ENCODE data around the gene INKA1. TPM values are rescaled to one million over a fixed set of nuclear protein-coding genes. Genes with fewer than 3 reads are reported as not detected.
A peak's percentile ranks its signal among the peaks of the same experiment; 100 is the strongest.

INKA1 gene
- total RNA-seq, 1 donor from 2014 or later = 5.2 TPM

DNA sequence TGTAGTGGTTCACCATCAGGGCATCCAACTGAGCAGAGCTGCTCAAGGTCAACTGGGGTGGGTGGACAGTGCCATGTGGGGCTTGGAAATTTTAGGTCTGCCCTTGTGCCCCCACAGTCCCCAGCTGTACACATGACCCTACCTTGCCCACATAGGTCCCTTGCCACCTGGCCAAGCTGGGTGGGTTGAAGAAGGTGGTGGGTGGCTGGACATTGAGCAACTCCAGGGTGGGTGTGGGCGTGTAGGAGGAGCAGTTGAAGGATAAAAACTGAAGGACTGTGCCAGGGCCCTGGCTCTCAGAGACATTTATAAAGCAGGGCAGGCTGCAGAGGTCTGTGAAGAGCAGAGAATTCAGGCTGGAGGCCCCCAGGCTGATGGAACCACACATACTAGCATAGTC is 4.0 kb upstream of the INKA1 start:
- no peak overlapping the region for H3K4me3 Mint-ChIP-seq (ENCODE audit: unreplicated experiment)
- no peak for DNase-seq (ENCODE audit: extremely low spot score, unreplicated experiment)
- H3K27ac Mint-ChIP-seq (ENCODE audit: unreplicated experiment) = peak overlapping the region; percentile 34

GRCh38 chr3:49799761-49800160 is 3.3 kb upstream of the INKA1 start, which contains the start of gene CDHR4:
Gene CDHR4 (minus strand): TSS chr3:49799873. CDS start chr3:49799812, 61 bp downstream.
- Mint-ChIP-seq H3K4me3 (ENCODE audit: unreplicated experiment) (no peak within 1 kb of the TSS), H3K27me3 (ENCODE audit: unreplicated experiment) (peaks cover 8% of the 10 kb centered on the region), H3K36me3 (ENCODE audit: unreplicated experiment) (no peaks in the 10 kb centered on the region), H3K27ac (ENCODE audit: unreplicated experiment) (peak within 1 kb of the TSS; percentile 34), H3K4me1 (ENCODE audit: unreplicated experiment) (peaks cover 23% of the 10 kb centered on the region), H3K9me3 (ENCODE audit: unreplicated experiment) (no peaks in the 10 kb centered on the region)
- no peak for DNase-seq (ENCODE audit: extremely low spot score, unreplicated experiment)
- TF ChIP-seq CTCF (IDR thresholded peaks at IDR 0.05) = no peak

More for the DNA sequence above, 4.0 kb upstream of the INKA1 start:
- no peaks in the 10 kb centered on the region for H3K36me3 Mint-ChIP-seq (ENCODE audit: unreplicated experiment)
- TF ChIP-seq CTCF (IDR thresholded peaks at IDR 0.05) = no peak
- peaks cover 8% of the 10 kb centered on the region for H3K27me3 Mint-ChIP-seq (ENCODE audit: unreplicated experiment)
- H3K9me3 Mint-ChIP-seq (ENCODE audit: unreplicated experiment) = no peaks in the 10 kb centered on the region
- peaks cover 17% of the 10 kb centered on the region for H3K4me1 Mint-ChIP-seq (ENCODE audit: unreplicated experiment)

GRCh38 chr3:49801160-49801559 is 1.9 kb upstream of the INKA1 start:
- no peaks in the 10 kb centered on the region for H3K36me3 Mint-ChIP-seq (ENCODE audit: unreplicated experiment)
- no peaks in the 10 kb centered on the region for H3K9me3 Mint-ChIP-seq (ENCODE audit: unreplicated experiment)
- DNase-seq (ENCODE audit: extremely low spot score, unreplicated experiment) = no peak
- H3K27me3 Mint-ChIP-seq (ENCODE audit: unreplicated experiment) = peaks cover 8% of the 10 kb centered on the region
- no peak overlapping the region for H3K27ac Mint-ChIP-seq (ENCODE audit: unreplicated experiment)
- TF ChIP-seq CTCF (IDR thresholded peaks at IDR 0.05) = no peak
- peaks cover 36% of the 10 kb centered on the region for H3K4me1 Mint-ChIP-seq (ENCODE audit: unreplicated experiment)
- H3K4me3 Mint-ChIP-seq (ENCODE audit: unreplicated experiment) = no peak overlapping the region

- DNase-seq (ENCODE audit: extremely low spot score, unreplicated experiment) = no peak
- H3K4me3 Mint-ChIP-seq (ENCODE audit: unreplicated experiment) = peak overlapping the region; percentile 86
- TF ChIP-seq CTCF (IDR thresholded peaks at IDR 0.05) = no peak
- H3K27ac Mint-ChIP-seq (ENCODE audit: unreplicated experiment) = peak overlapping the region; percentile 54
- peaks cover 54% of the 10 kb centered on the region for H3K4me1 Mint-ChIP-seq (ENCODE audit: unreplicated experiment)
- peaks cover 8% of the 10 kb centered on the region for H3K27me3 Mint-ChIP-seq (ENCODE audit: unreplicated experiment)
- no peaks in the 10 kb centered on the region for H3K9me3 Mint-ChIP-seq (ENCODE audit: unreplicated experiment)
- H3K36me3 Mint-ChIP-seq (ENCODE audit: unreplicated experiment) = no peaks in the 10 kb centered on the region
These were observed 542 bp downstream of the INKA1 start for GRCh38 chr3:49803465-49804140.

DNA sequence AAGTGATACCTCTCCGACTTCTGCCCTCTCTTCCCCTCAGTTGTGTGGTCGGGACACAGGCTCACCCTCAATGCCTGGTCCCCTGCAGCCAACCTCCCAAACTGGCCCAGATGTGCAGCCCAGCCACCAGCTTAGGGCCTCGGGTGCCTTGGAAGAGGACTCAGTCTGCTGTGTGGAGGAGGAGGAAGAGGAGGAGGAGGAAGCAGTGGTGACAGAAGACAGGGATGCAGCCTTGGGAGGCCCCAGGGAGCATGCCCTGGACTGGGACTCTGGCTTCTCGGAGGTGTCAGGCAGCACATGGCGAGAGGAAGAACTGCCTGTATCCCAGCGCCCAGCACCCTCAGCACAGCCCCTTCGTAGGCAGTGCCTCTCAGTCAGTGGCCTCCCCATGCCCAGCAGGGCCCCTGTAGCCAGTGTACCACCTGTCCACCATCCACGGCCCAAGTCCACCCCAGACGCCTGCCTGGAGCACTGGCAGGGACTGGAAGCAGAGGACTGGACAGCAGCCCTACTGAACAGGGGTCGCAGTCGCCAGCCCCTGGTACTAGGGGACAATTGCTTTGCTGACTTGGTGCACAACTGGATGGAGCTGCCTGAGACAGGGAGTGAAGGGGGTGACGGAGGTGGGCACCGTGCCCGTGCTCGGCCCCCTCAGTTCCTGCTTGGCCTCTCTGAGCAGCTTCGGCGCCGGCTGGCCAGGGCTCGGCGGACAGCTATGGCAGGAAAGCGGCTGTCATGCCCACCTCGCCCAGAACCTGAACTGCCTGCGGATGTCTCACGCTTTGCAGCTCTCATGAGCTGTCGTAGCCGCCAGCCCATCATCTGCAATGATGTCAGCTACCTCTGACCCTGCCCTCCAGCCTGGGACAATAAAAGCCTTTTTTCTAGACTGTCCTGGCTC is 1.3 kb downstream of the INKA1 start:
- peaks cover 50% of the 10 kb centered on the region for H3K4me1 Mint-ChIP-seq (ENCODE audit: unreplicated experiment)
- peaks cover 8% of the 10 kb centered on the region for H3K27me3 Mint-ChIP-seq (ENCODE audit: unreplicated experiment)
- H3K27ac Mint-ChIP-seq (ENCODE audit: unreplicated experiment) = peak overlapping the region; percentile 87
- no peaks in the 10 kb centered on the region for H3K36me3 Mint-ChIP-seq (ENCODE audit: unreplicated experiment)
- no peak for DNase-seq (ENCODE audit: extremely low spot score, unreplicated experiment)
- no peak for TF ChIP-seq CTCF (IDR thresholded peaks at IDR 0.05)
- H3K4me3 Mint-ChIP-seq (ENCODE audit: unreplicated experiment) = peak overlapping the region; percentile 86
- H3K9me3 Mint-ChIP-seq (ENCODE audit: unreplicated experiment) = no peaks in the 10 kb centered on the region
